Glutamatergic neuron (in vitro differentiated cells): ENCODE data around the gene SRGAP3. TPM values are rescaled to one million over a fixed set of nuclear protein-coding genes. Genes with fewer than 3 reads are reported as not detected.
A peak's percentile ranks its signal among the peaks of the same experiment; 100 is the strongest.

Source experiments
- DNase-seq: peaks from one replicate; pipeline ENCODE4 v3.0.0; 2022
- H3K27ac Mint-ChIP-seq: one replicate; pipeline ENCODE4 v1.8.0; 2020; ENCODE audit warnings: mild to moderate bottlenecking, mixed read lengths, inconsistent platforms; ENCODE audit not compliant: unreplicated experiment
- H3K27me3 Mint-ChIP-seq: one replicate; pipeline ENCODE4 v1.8.0; 2020; ENCODE audit warnings: mild to moderate bottlenecking, moderate library complexity, mixed read lengths, inconsistent platforms; ENCODE audit not compliant: unreplicated experiment
- H3K36me3 Mint-ChIP-seq: one replicate; pipeline ENCODE4 v1.8.0; 2020; ENCODE audit warnings: mild to moderate bottlenecking, mixed read lengths, inconsistent platforms; ENCODE audit not compliant: unreplicated experiment
- H3K4me1 Mint-ChIP-seq: one replicate; pipeline ENCODE4 v1.8.0; 2020; ENCODE audit warnings: mild to moderate bottlenecking, low read depth, mixed read lengths, inconsistent platforms; ENCODE audit not compliant: unreplicated experiment
- H3K4me3 Mint-ChIP-seq: one replicate; pipeline ENCODE4 v1.8.0; 2020; ENCODE audit warnings: mild to moderate bottlenecking, mixed read lengths, inconsistent platforms; ENCODE audit not compliant: unreplicated experiment
- H3K9me3 Mint-ChIP-seq: one replicate; pipeline ENCODE4 v1.8.0; 2020; ENCODE audit warnings: mild to moderate bottlenecking, moderate library complexity, mixed read lengths, inconsistent platforms; ENCODE audit not compliant: unreplicated experiment
- total RNA-seq: library from RNA; stranded (reverse); fragmentation: NEBNext Ultra II Directional; extraction: Animal tissue kit (Norgen Biotek cat#: 25700); gene quantifications from one replicate; pipeline ENCODE4 v1.2.1, GENCODE V29; 2021; ENCODE audit not compliant: unreplicated experiment
- TF ChIP-seq, protein P1 (sequence below): fragments of 200-600 bp; sonication (generic); IDR thresholded peaks from one replicate; pipeline ENCODE4 v1.5.0; 2021; ENCODE audit not compliant: partially characterized antibody, unreplicated experiment

Gene SRGAP3
- total RNA-seq, 1 donor from 2014 or later: 197 TPM

GRCh38 chr3:9184461-9184835 is 65.0 kb downstream of the SRGAP3 start:
- TF ChIP-seq, protein P1, sequence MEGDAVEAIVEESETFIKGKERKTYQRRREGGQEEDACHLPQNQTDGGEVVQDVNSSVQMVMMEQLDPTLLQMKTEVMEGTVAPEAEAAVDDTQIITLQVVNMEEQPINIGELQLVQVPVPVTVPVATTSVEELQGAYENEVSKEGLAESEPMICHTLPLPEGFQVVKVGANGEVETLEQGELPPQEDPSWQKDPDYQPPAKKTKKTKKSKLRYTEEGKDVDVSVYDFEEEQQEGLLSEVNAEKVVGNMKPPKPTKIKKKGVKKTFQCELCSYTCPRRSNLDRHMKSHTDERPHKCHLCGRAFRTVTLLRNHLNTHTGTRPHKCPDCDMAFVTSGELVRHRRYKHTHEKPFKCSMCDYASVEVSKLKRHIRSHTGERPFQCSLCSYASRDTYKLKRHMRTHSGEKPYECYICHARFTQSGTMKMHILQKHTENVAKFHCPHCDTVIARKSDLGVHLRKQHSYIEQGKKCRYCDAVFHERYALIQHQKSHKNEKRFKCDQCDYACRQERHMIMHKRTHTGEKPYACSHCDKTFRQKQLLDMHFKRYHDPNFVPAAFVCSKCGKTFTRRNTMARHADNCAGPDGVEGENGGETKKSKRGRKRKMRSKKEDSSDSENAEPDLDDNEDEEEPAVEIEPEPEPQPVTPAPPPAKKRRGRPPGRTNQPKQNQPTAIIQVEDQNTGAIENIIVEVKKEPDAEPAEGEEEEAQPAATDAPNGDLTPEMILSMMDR: no peak
- peak overlapping the region; percentile 75 for H3K4me3 Mint-ChIP-seq
- peak overlapping the region; percentile 96 for H3K27ac Mint-ChIP-seq
- H3K9me3 Mint-ChIP-seq: peaks cover 21% of the 10 kb centered on the region
- peaks cover 74% of the 10 kb centered on the region for H3K4me1 Mint-ChIP-seq
- H3K27me3 Mint-ChIP-seq: peaks cover 17% of the 10 kb centered on the region
- DNase-seq: no peak
- H3K36me3 Mint-ChIP-seq: no peaks in the 10 kb centered on the region

- Mint-ChIP-seq H3K4me1 (peaks cover 74% of the 10 kb centered on the region), H3K27ac (peak overlapping the region; percentile 96), H3K36me3 (no peaks in the 10 kb centered on the region), H3K27me3 (peaks cover 17% of the 10 kb centered on the region), H3K4me3 (peak overlapping the region; percentile 75), H3K9me3 (peaks cover 21% of the 10 kb centered on the region)
- TF ChIP-seq, protein P1: no peak
- peak; percentile 58 for DNase-seq
These were observed 65.5 kb downstream of the SRGAP3 start for GRCh38 chr3:9183811-9184460.

GRCh38 chr3:9183011-9183410 is 66.4 kb downstream of the SRGAP3 start:
- TF ChIP-seq, protein P1: no peak
- peaks cover 77% of the 10 kb centered on the region for H3K4me1 Mint-ChIP-seq
- H3K36me3 Mint-ChIP-seq: no peaks in the 10 kb centered on the region
- DNase-seq: no peak
- peaks cover 17% of the 10 kb centered on the region for H3K27me3 Mint-ChIP-seq
- H3K9me3 Mint-ChIP-seq: peaks cover 23% of the 10 kb centered on the region
- peak overlapping the region; percentile 75 for H3K4me3 Mint-ChIP-seq
- H3K27ac Mint-ChIP-seq: peak overlapping the region; percentile 96

GRCh38 chr3:9180764-9181117 is 68.7 kb downstream of the SRGAP3 start:
- no peak overlapping the region for H3K27ac Mint-ChIP-seq
- H3K9me3 Mint-ChIP-seq: peaks cover 17% of the 10 kb centered on the region

More at GRCh38 chr3:9180764-9181117, 68.7 kb downstream of the SRGAP3 start:
- no peaks in the 10 kb centered on the region for H3K36me3 Mint-ChIP-seq
- TF ChIP-seq, protein P1: no peak
- peaks cover 15% of the 10 kb centered on the region for H3K27me3 Mint-ChIP-seq
- no peak overlapping the region for H3K4me3 Mint-ChIP-seq
- DNase-seq: no peak
- peaks cover 59% of the 10 kb centered on the region for H3K4me1 Mint-ChIP-seq
